Hematopoietic multipotent progenitor cell treated with erythropoietin and hydrocortisone succinate and interleukin-3 and kit ligand, for 15 days (in vitro differentiated cells): ENCODE results near the gene NIBAN1.
"Not testable (repeated sequence)": the region's sequence is repeated elsewhere in the genome, so short reads cannot be mapped to it uniquely, and the experiment has no call there.

Experiments used
- DNase-seq: peaks from one replicate; pipeline ENCODE4 v3.0.0-alpha.2; 2015; ENCODE audit warnings: low spot score

Gene NIBAN1

GRCh38 chr1:184972315-184973055, 1.8 kb downstream of the NIBAN1 start:
- DNase-seq, result peak; percentile 13

- no peak for DNase-seq
Observed at GRCh38 chr1:184971522-184972265, 2.6 kb downstream of the NIBAN1 start.

GRCh38 chr1:184970691-184971161, 3.6 kb downstream of the NIBAN1 start:
- no peak for DNase-seq

GRCh38 chr1:184966989-184967388, 7.3 kb downstream of the NIBAN1 start:
- no peak for DNase-seq

GRCh38 chr1:184965944-184966860, 8.1 kb downstream of the NIBAN1 start:
- DNase-seq, result no peak

GRCh38 chr1:184965439-184965838, 8.9 kb downstream of the NIBAN1 start:
- no peak for DNase-seq

- no peak for DNase-seq
Observed at GRCh38 chr1:184959626-184960025, 14.7 kb downstream of the NIBAN1 start.

- no peak for DNase-seq
Observed at GRCh38 chr1:184958554-184959353, 15.6 kb downstream of the NIBAN1 start.

GRCh38 chr1:184957901-184958300, 16.4 kb downstream of the NIBAN1 start:
- DNase-seq, result not testable (repeated sequence)

- DNase-seq, result no peak
Observed at GRCh38 chr1:184956999-184957700, 17.2 kb downstream of the NIBAN1 start.

GRCh38 chr1:184954232-184954995, 19.9 kb downstream of the NIBAN1 start:
- no peak for DNase-seq

GRCh38 chr1:184953600-184954219, 20.6 kb downstream of the NIBAN1 start:
- DNase-seq, result no peak

GRCh38 chr1:184952428-184952827, 21.9 kb downstream of the NIBAN1 start:
- no peak for DNase-seq

GRCh38 chr1:184951788-184952187, 22.5 kb downstream of the NIBAN1 start:
- no peak for DNase-seq

GRCh38 chr1:184950906-184951305, 23.4 kb downstream of the NIBAN1 start:
- DNase-seq, result no peak

- DNase-seq, result no peak
Observed at GRCh38 chr1:184950227-184950626, 24.1 kb downstream of the NIBAN1 start.

GRCh38 chr1:184947497-184948256, 26.6 kb downstream of the NIBAN1 start:
- no peak for DNase-seq

GRCh38 chr1:184945678-184946412, 28.5 kb downstream of the NIBAN1 start:
- DNase-seq, result no peak
